GM12891 (cell line): ENCODE results near the gene DPAGT1. TPM values are rescaled to one million over a fixed set of nuclear protein-coding genes. Genes with fewer than 3 reads are reported as not detected.
"Not testable (repeated sequence)": the region's sequence is repeated elsewhere in the genome, so short reads cannot be mapped to it uniquely, and the experiment has no call there.

Source experiments
- DNase-seq: peaks from one replicate; pipeline ENCODE4 v3.0.0; 2011; ENCODE audit warnings: low spot score; ENCODE audit not compliant: insufficient read length
- FAIRE-seq: peaks from 2 replicates; lab custom pipeline; 2011; peaks lifted over from hg19 to GRCh38; lab: Jason Lieb, UNC
- PAX5 ChIP-seq: IDR thresholded peaks from 2 replicates; pipeline ENCODE4 v1.6.1; 2011; ENCODE audit warnings: low read length, moderate library complexity, mild to moderate bottlenecking; ENCODE audit not compliant: insufficient read depth, severe bottlenecking
- POLR2A ChIP-seq: IDR thresholded peaks from 2 replicates; pipeline ENCODE4 v1.6.1; 2011; ENCODE audit warnings: low read depth, low read length, control low read depth
- POLR2AphosphoS5 ChIP-seq: IDR thresholded peaks from 2 replicates; pipeline ENCODE4 v1.6.1; 2011; ENCODE audit warnings: low read depth, low read length, control low read depth
- POU2F2 ChIP-seq: IDR thresholded peaks from 2 replicates; pipeline ENCODE4 v1.6.1; 2011; ENCODE audit warnings: low read depth, mild to moderate bottlenecking, control low read depth, low read length, moderate library complexity
- SPI1 ChIP-seq: IDR thresholded peaks from 2 replicates; pipeline ENCODE4 v1.6.1; 2011; ENCODE audit warnings: low read depth, low read length, control low read depth
- TAF1 ChIP-seq: IDR thresholded peaks from 2 replicates; pipeline ENCODE4 v1.6.1; 2011; ENCODE audit warnings: low read depth, low read length, control low read depth
- polyA plus RNA-seq: library from polyadenylated mRNA; unstranded; fragments of >200 nt; gene quantifications from one replicate; pipeline ENCODE4 v1.2.1, GENCODE V29; 2012; ENCODE audit warnings: low read depth, missing spikeins, inconsistent platforms; ENCODE audit not compliant: missing spikeins

DPAGT1 gene
- 14.3 TPM for polyA plus RNA-seq

- FAIRE-seq (peak; percentile 94), DNase-seq (peak; percentile 59)
- TF ChIP-seq SPI1 (peak; percentile 24; the same call in 1 of the 2 replicates), POU2F2 (peak; percentile 43; the same call in 1 of the 2 replicates), PAX5 (peak; percentile 99), TAF1 (peak; percentile 84; the same call in 1 of the 2 replicates), POLR2AphosphoS5 (no peak)
Observed at GRCh38 chr11:119101759-119102423, at the start of gene DPAGT1. Gene DPAGT1, minus strand, starts transcription at chr11:119101853. Its CDS starts 198 bp downstream, at chr11:119101655.

GRCh38 chr11:119149786-119150275, 48.2 kb upstream of the DPAGT1 start:
- no peak for TF ChIP-seq POLR2AphosphoS5
- no peak for TF ChIP-seq SPI1
- no peak for TF ChIP-seq TAF1
- no peak for TF ChIP-seq POLR2A
- TF ChIP-seq POU2F2: no peak
- no peak for TF ChIP-seq PAX5
- DNase-seq: no peak
- no peak for FAIRE-seq

- no peak for DNase-seq
- TF ChIP-seq SPI1: no peak
- no peak for FAIRE-seq
Observed at GRCh38 chr11:119149018-119149785, 47.5 kb upstream of the DPAGT1 start, which contains the start of gene ABCG4. Gene ABCG4, plus strand, starts transcription at chr11:119149052. Its CDS starts 914 bp downstream, at chr11:119149966.

GRCh38 chr11:119148720-119149017, 47.0 kb upstream of the DPAGT1 start:
- DNase-seq (no peak), FAIRE-seq (no peak)
- no peak for TF ChIP-seq POU2F2
- TF ChIP-seq TAF1: no peak
- no peak for TF ChIP-seq SPI1
- TF ChIP-seq POLR2AphosphoS5: no peak
- no peak for TF ChIP-seq POLR2A
- TF ChIP-seq PAX5: no peak

GRCh38 chr11:119147604-119148333, 46.1 kb upstream of the DPAGT1 start:
- no peak for DNase-seq
- peak; percentile 67 for FAIRE-seq
- TF ChIP-seq POLR2A: no peak
- no peak for TF ChIP-seq PAX5
- no peak for TF ChIP-seq SPI1
- no peak for TF ChIP-seq TAF1
- no peak for TF ChIP-seq POU2F2
- TF ChIP-seq POLR2AphosphoS5: no peak

- no peak for TF ChIP-seq TAF1
- no peak for TF ChIP-seq POU2F2
- no peak for TF ChIP-seq POLR2A
- no peak for TF ChIP-seq SPI1
- no peak for TF ChIP-seq PAX5
- no peak for DNase-seq
- no peak for FAIRE-seq
Observed at GRCh38 chr11:119145551-119145950, 43.9 kb upstream of the DPAGT1 start.

- no peak for TF ChIP-seq POLR2A
- no peak for TF ChIP-seq POLR2AphosphoS5
- no peak for TF ChIP-seq PAX5
- no peak for TF ChIP-seq TAF1
- no peak for TF ChIP-seq SPI1
- TF ChIP-seq POU2F2: no peak
- DNase-seq (peak; percentile 66), FAIRE-seq (peak; percentile 62)
Observed at GRCh38 chr11:119144825-119145486, 43.3 kb upstream of the DPAGT1 start.

GRCh38 chr11:119139276-119139675, 37.6 kb upstream of the DPAGT1 start:
- not testable (repeated sequence) for DNase-seq, FAIRE-seq

- FAIRE-seq: no peak
- no peak for TF ChIP-seq POLR2AphosphoS5
- no peak for TF ChIP-seq POLR2A
- TF ChIP-seq TAF1: no peak
- TF ChIP-seq PAX5: no peak
- no peak for TF ChIP-seq SPI1
- no peak for TF ChIP-seq POU2F2
- DNase-seq: no peak
Observed at GRCh38 chr11:119134389-119134978, 32.8 kb upstream of the DPAGT1 start.

- TF ChIP-seq TAF1: no peak
- no peak for TF ChIP-seq PAX5
- TF ChIP-seq POLR2AphosphoS5: no peak
- FAIRE-seq (no peak), DNase-seq (no peak)
Observed at GRCh38 chr11:119130662-119131061, 29.0 kb upstream of the DPAGT1 start.
